CD1c-positive myeloid dendritic cell (primary cell): ENCODE data around the gene CRIP1.

Source experiments
- DNase-seq: peaks from one replicate; pipeline ENCODE4 v3.0.0-alpha.2; 2016; ENCODE audit errors: extremely low spot score

CRIP1 gene

DNA sequence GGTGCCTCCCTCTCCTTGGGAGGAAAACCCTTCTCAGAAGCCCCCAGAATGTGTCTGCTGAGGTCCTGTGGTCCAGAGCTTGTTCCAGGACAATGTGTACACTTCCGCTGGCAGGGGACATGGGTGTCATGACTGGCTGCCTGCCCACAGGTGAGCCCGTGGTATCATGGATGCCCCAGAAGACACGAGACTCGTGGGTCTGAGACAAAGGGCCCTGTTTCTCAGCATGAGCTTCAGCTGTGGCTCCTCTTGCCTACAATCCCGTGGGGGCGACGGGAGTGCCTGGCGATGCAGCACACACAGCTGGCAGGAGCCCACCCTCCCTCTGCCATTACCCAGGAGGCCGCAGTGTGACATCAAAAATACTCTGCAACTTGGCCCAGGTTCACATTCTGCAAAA lies 46.7 kb downstream of the CRIP1 start:
- DNase-seq, result no peak

DNA sequence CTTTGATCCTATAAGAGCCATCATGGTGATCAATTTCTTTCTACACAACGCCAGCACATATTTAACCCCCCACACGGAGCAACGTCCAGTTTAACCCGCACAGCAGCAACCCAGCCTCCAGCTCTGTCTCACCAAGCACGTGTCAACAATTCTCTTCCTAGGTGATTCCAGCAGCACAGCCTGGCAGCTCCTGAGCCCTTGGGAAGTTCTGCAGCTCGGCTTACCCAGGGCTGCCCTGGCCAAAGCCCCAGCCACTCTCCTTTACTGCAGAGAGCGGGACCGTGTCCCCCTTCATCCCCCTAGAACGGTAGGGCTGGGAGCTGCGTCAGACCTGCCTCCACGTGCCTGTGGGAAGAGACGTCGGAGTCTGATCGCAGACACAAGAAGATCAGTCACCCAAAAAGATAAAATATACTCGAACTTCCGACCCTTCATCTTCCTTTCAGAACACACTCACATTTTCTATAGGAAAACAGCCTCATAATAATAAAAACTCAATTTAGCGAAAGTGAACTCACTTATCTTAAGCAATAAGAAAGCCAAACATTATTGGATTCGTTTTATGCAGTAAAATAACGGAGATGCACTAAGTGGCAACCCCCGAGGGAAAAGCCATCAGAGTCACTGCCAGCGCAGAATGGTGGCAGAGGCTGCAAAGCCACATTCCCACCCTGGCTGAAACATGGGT lies 47.3 kb downstream of the CRIP1 start:
- DNase-seq, result no peak

DNA sequence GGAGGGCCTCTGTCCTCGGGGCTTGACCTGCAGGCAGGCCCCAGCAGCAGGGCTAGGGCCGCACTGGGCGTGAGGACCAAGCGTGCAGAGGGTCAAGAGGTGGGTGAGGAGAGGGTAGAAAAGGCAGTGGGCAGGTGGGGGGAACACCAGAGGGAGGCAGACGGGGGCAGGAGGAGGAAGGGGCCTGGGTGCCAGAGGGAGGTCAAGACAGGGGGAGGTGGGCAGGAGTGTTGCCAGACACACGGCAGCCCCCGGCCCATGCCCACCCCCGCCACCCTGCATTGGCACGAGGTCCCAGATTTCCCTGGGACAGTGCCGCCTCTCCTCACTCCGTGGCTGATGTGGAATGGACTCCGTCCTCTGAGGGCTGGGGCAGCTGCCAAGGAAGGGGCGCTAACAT lies 47.9 kb downstream of the CRIP1 start:
- DNase-seq, result no peak

DNA sequence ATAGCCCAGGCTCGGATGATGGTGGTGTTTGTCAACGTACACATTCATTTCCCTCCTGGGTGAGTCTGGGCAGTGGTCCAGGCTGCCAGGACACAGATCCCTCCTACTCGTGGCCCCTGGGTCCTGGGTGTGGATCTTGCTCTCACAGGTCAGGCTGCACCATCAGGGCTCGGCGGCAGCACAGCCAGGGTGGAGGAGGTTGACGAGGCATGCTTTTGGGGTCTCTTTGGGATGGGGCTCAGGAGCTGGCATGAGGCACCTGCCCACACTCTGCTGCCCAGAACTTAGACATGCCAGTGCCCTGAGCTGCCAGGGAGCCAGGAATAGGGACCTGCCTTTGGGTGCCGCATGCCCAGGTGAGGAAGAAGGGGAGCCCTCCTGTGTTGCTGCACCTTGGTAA lies 49.4 kb downstream of the CRIP1 start:
- DNase-seq, result no peak

DNA sequence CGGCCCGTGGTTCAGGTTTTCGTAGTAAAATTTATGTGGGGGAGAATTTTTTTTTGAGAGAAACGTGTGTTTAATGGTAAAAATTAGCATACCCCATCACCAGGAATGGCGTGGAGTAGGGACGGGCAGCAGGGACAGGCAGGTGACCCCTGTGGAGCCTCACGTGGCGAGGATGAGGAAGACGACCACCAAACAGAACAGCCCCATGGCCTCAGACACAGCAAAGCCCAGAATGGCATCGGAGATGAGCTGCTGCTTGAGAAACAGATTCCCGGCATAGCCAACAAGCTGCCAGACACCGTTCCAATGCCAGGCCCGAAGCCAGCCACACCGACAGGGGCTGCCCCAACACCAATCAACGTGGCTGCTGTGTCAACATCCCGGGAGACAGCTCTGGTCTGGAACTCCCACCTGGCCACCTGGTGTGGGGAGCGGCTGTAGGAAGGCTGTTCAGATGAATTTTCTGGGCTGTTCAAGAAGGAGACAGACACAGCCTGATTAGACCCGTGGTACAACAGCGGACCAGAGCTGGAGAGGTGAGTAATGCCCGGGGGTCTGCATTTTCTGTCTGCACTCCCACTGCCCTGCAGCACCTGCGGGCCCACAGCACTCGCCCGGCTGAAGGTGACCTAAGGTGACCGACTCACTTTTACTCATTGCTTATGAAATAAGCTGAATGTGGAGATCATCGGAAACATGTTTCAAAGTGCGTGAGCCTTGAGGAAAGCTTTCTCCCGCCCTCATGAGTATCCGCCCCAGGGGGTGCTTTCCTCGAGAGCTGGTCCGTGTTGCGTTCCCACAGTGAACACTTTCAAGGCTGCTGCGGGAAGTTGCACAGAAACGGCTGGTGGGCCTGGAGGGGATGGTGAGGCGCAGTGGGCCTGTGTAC lies 50.2 kb downstream of the CRIP1 start:
- DNase-seq, result no peak

DNA sequence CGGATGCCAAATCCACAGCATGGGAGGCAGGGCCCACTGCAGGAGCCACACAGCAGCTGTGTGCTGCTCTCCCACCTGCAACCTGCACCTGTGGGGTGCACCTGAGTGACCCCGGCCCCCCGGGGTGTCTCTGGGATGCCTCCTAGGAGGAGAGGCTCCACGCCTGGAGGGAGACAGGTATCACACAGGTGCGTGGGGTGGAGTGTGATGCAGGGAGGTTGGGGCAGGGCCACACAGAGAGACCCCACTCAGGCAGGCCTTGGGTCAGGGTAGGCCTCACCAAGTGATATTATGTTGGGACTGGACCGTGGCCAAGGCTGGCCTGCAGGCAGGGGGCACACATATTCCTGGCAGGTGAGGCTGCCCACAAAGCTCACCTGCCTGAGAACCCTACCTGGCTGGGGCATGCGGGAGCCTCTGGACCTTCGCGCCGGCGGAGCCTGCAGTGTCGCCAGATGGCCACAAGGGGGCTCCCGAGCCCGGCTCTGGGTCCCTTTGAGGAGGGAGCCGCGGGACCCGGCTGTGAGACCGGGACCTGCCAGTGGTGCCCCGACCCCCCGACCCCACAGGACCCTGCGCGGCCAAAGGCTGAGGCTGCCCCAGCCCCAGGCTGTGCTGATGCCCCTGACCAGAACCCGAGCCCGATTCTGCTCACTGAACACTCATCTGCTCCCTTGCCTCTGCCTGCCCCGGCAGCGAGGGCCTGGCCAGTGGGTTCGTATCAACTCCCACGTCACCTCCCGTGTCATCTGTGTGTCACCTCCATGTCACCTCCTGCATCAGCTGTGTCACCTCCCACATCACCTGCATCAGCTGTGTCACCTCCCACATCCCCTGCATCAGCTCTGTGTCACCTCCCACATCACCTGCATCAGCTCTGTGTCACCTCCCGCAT lies 51.1 kb downstream of the CRIP1 start:
- DNase-seq, result peak; percentile 63
